HEK293T (cell line): ENCODE measurements around the gene SON.

Experiments used
- ARNT ChIP-seq: fragments of 450-650 bp; IDR thresholded peaks from 2 replicates; pipeline ENCODE4 v1.6.1; 2017; ENCODE audit warnings: mild to moderate bottlenecking
- BHLHE40 ChIP-seq: fragments of 450-650 bp; IDR thresholded peaks from 2 replicates; pipeline ENCODE4 v1.6.1; 2016; ENCODE audit warnings: mild to moderate bottlenecking, moderate library complexity, borderline replicate concordance
- ELF4 ChIP-seq: fragments of 450-650 bp; IDR thresholded peaks from 2 replicates; pipeline ENCODE4 v1.6.1; 2017; ENCODE audit warnings: antibody characterized with exemption
- FOXA1 ChIP-seq: fragments of 450-650 bp; IDR thresholded peaks from 2 replicates; pipeline ENCODE4 v1.6.1; 2016; ENCODE audit warnings: mild to moderate bottlenecking
- FOXK2 ChIP-seq: fragments of 450-650 bp; IDR thresholded peaks from 2 replicates; pipeline ENCODE4 v1.6.1; 2016; ENCODE audit warnings: mild to moderate bottlenecking
- FOXM1 ChIP-seq: fragments of 450-650 bp; IDR thresholded peaks from 2 replicates; pipeline ENCODE4 v1.6.1; 2017; ENCODE audit warnings: mild to moderate bottlenecking, borderline replicate concordance
- HDGF ChIP-seq: fragments of 450-650 bp; IDR thresholded peaks from 2 replicates; pipeline ENCODE4 v1.6.1; 2017; ENCODE audit warnings: antibody characterized with exemption, borderline replicate concordance
- L3MBTL2 ChIP-seq: fragments of 450-650 bp; conservative IDR thresholded peaks from 2 replicates; pipeline ENCODE4 v1.6.1; 2016; ENCODE audit warnings: mild to moderate bottlenecking
- LEF1 ChIP-seq: fragments of 450-650 bp; IDR thresholded peaks from 2 replicates; pipeline ENCODE4 v1.6.1; 2017; ENCODE audit warnings: mild to moderate bottlenecking, borderline replicate concordance
- NFRKB ChIP-seq: fragments of 450-650 bp; IDR thresholded peaks from 2 replicates; pipeline ENCODE4 v1.6.1; 2016; ENCODE audit warnings: mild to moderate bottlenecking, moderate library complexity
- SP1 ChIP-seq: fragments of 450-650 bp; IDR thresholded peaks from 2 replicates; pipeline ENCODE4 v1.6.1; 2017
- SUZ12 ChIP-seq: fragments of 450-650 bp; IDR thresholded peaks from 2 replicates; pipeline ENCODE4 v1.6.1; 2016; ENCODE audit warnings: mild to moderate bottlenecking
- ZNF384 ChIP-seq: fragments of 450-650 bp; IDR thresholded peaks from 2 replicates; pipeline ENCODE4 v1.6.1; 2016
- TF ChIP-seq, protein P1 (sequence below): fragments of 450-650 bp; IDR thresholded peaks from 2 replicates; pipeline ENCODE4 v1.6.1; 2016

DNA sequence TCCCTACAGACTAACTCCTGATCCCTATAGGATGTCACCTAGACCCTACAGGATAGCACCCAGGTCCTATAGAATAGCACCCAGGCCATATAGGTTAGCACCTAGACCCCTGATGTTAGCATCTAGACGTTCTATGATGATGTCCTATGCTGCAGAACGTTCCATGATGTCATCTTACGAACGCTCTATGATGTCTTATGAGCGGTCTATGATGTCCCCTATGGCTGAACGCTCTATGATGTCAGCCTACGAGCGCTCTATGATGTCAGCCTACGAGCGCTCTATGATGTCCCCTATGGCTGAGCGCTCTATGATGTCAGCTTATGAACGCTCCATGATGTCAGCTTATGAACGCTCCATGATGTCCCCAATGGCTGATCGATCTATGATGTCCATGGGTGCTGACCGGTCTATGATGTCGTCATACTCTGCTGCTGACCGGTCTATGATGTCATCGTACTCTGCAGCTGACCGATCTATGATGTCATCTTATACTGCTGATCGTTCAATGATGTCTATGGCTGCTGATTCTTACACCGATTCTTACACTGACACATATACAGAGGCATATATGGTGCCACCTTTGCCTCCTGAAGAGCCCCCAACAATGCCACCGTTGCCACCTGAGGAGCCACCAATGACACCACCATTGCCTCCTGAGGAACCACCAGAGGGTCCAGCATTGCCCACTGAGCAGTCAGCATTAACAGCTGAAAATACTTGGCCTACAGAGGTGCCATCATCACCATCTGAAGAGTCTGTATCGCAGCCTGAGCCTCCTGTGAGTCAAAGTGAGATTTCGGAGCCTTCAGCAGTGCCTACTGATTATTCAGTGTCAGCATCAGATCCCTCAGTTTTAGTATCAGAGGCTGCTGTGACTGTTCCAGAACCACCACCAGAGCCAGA lies 9.5 kb downstream of the SON start:
- TF ChIP-seq L3MBTL2 (no peak), ZNF384 (no peak), BHLHE40 (no peak), FOXK2 (no peak), ELF4 (no peak), SP1 (no peak), SUZ12 (no peak), FOXA1 (no peak), ARNT (no peak), FOXM1 (no peak), LEF1 (no peak), HDGF (no peak), NFRKB (no peak)
- TF ChIP-seq, protein P1, sequence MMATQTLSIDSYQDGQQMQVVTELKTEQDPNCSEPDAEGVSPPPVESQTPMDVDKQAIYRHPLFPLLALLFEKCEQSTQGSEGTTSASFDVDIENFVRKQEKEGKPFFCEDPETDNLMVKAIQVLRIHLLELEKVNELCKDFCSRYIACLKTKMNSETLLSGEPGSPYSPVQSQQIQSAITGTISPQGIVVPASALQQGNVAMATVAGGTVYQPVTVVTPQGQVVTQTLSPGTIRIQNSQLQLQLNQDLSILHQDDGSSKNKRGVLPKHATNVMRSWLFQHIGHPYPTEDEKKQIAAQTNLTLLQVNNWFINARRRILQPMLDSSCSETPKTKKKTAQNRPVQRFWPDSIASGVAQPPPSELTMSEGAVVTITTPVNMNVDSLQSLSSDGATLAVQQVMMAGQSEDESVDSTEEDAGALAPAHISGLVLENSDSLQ = no peak
